ENCODE measurements around the gene GPANK1.

Gene GPANK1

GRCh38 chr6:31661262-31662123 lies 3.3 kb downstream of the GPANK1 start:
- no peak for DNase-seq

GRCh38 chr6:31660381-31661261 lies 4.2 kb downstream of the GPANK1 start, which contains the start of gene C6orf47:
C6orf47 (minus strand) TSS chr6:31660778; CDS start chr6:31659947, 831 bp downstream.
- DNase-seq = peak; percentile 82

- no peak for DNase-seq
These were observed 5.0 kb downstream of the GPANK1 start for GRCh38 chr6:31659649-31660380.

- DNase-seq = no peak
These were observed 5.7 kb downstream of the GPANK1 start for GRCh38 chr6:31658983-31659648.

- no peak for DNase-seq
These were observed 6.6 kb downstream of the GPANK1 start for GRCh38 chr6:31658158-31658688.

GRCh38 chr6:31657406-31658157 lies 7.2 kb downstream of the GPANK1 start:
- no peak for DNase-seq

GRCh38 chr6:31655349-31656237 lies 9.2 kb downstream of the GPANK1 start, which contains the start of gene APOM:
APOM (plus strand) TSS chr6:31655894; CDS start chr6:31655967, 73 bp downstream.
- no peak for DNase-seq

- no peak for DNase-seq
These were observed 10.0 kb downstream of the GPANK1 start for GRCh38 chr6:31654574-31655348.

- peak; percentile 94 for DNase-seq
These were observed 11.7 kb downstream of the GPANK1 start for GRCh38 chr6:31652925-31653724.

GRCh38 chr6:31651602-31652191 lies 13.1 kb downstream of the GPANK1 start:
- peak; percentile 73 for DNase-seq

- DNase-seq = no peak
These were observed 19.5 kb downstream of the GPANK1 start for GRCh38 chr6:31645325-31645724.

- no peak for DNase-seq
These were observed 20.9 kb downstream of the GPANK1 start for GRCh38 chr6:31643818-31644454.

GRCh38 chr6:31642798-31643570 lies 21.8 kb downstream of the GPANK1 start:
- no peak for DNase-seq

GRCh38 chr6:31641370-31641769 lies 23.4 kb downstream of the GPANK1 start:
- DNase-seq = no peak

- no peak for DNase-seq
These were observed 24.2 kb downstream of the GPANK1 start for GRCh38 chr6:31640612-31641011.

GRCh38 chr6:31639449-31639861 lies 25.3 kb downstream of the GPANK1 start:
- DNase-seq = peak; percentile 71

GRCh38 chr6:31639043-31639442 lies 25.8 kb downstream of the GPANK1 start:
- DNase-seq = no peak
